HepG2 (cell line): ENCODE data around the gene TBC1D22A. TPM values are rescaled to one million over a fixed set of nuclear protein-coding genes. Genes with fewer than 3 reads are reported as not detected.

Source experiments
- BRF2 ChIP-seq: sonication (generic); formaldehyde crosslinking; IDR thresholded peaks from 2 replicates; pipeline ENCODE4 v1.8.1; 2022; ENCODE audit warnings: mild to moderate bottlenecking, missing genetic modification reagents
- CERS6 ChIP-seq: sonication (generic); formaldehyde crosslinking; IDR thresholded peaks from 2 replicates; pipeline ENCODE4 v1.5.0; 2020; ENCODE audit warnings: missing genetic modification reagents
- DRAP1 ChIP-seq: IDR thresholded peaks from 2 replicates; pipeline ENCODE4 v1.6.1; 2016; ENCODE audit warnings: missing genetic modification reagents, missing compliant biosample characterization
- ETV5 ChIP-seq: IDR thresholded peaks from 2 replicates; pipeline ENCODE4 v1.6.1; 2018; ENCODE audit warnings: missing biosample characterization, missing genetic modification reagents, inconsistent platforms, borderline replicate concordance
- KDM2A ChIP-seq: sonication (generic); formaldehyde crosslinking; IDR thresholded peaks from 2 replicates; pipeline ENCODE4 v1.4.0; 2020; ENCODE audit warnings: low read depth, missing genetic modification reagents, borderline replicate concordance
- KLF16 ChIP-seq, 2 experiments: sonication (generic) in 1 of 2; formaldehyde crosslinking in 1 of 2; IDR thresholded peaks; 2 replicates each; pipeline versions ENCODE4 v1.6.1 to v1.8.0; 2016 to 2023; ENCODE audit warnings: missing genetic modification reagents in 2 of 2, missing compliant biosample characterization in 1 of 2
- NFKBIZ ChIP-seq: IDR thresholded peaks from 2 replicates; pipeline ENCODE4 v1.6.1; 2018; ENCODE audit warnings: missing genetic modification reagents, missing compliant biosample characterization
- RARA ChIP-seq: IDR thresholded peaks from 2 replicates; pipeline ENCODE4 v1.6.1; 2016; ENCODE audit warnings: missing genetic modification reagents, missing compliant biosample characterization
- SP4 ChIP-seq: sonication (generic); formaldehyde crosslinking; IDR thresholded peaks from 2 replicates; pipeline ENCODE4 v1.8.1; 2023; ENCODE audit warnings: mild to moderate bottlenecking, missing genetic modification reagents
- SSRP1 ChIP-seq: IDR thresholded peaks from 2 replicates; pipeline ENCODE4 v1.6.1; 2016; ENCODE audit warnings: control low read depth
- TSC22D2 ChIP-seq: sonication (generic); formaldehyde crosslinking; IDR thresholded peaks from 2 replicates; pipeline ENCODE4 v1.5.1; 2020; ENCODE audit warnings: missing genetic modification reagents, mild to moderate bottlenecking, borderline replicate concordance
- ZBTB10 ChIP-seq: sonication (generic); formaldehyde crosslinking; IDR thresholded peaks from 2 replicates; pipeline ENCODE4 v1.4.0; 2020; ENCODE audit warnings: missing genetic modification reagents, borderline replicate concordance
- ZNF318 ChIP-seq: sonication (generic); formaldehyde crosslinking; IDR thresholded peaks from 2 replicates; pipeline ENCODE4 v1.4.0; 2020; ENCODE audit warnings: mild to moderate bottlenecking, missing genetic modification reagents
- ZNF33B ChIP-seq: sonication (generic); formaldehyde crosslinking; IDR thresholded peaks from 2 replicates; pipeline ENCODE4 v1.5.1; 2020; ENCODE audit warnings: mild to moderate bottlenecking, missing genetic modification reagents
- ZNF562 ChIP-seq: sonication (generic); formaldehyde crosslinking; IDR thresholded peaks from 2 replicates; pipeline ENCODE4 v1.8.0; 2022; ENCODE audit warnings: missing genetic modification reagents, borderline replicate concordance
- ZNF577 ChIP-seq: sonication (generic); formaldehyde crosslinking; IDR thresholded peaks from 2 replicates; pipeline ENCODE4 v1.4.0; 2020; ENCODE audit warnings: mild to moderate bottlenecking, low read depth, missing genetic modification reagents, borderline replicate concordance
- ZNF768 ChIP-seq: sonication (generic); formaldehyde crosslinking; IDR thresholded peaks from 2 replicates; pipeline ENCODE4 v1.4.0; 2020; ENCODE audit warnings: missing genetic modification reagents
- polyA plus RNA-seq, 8 experiments: library from polyadenylated mRNA; depleted of rRNA in 3 of 8; stranded (reverse) in 7 of 8; unstranded in 1 of 8; fragments of >200 nt; fragmentation: Illumina TruSeq in 4 of 8; extraction: Trizol in 4 of 8; gene quantifications; 2 replicates each; pipeline versions ENCODE4 v1.2.1 to v1.2.3, GENCODE V29; 2011 to 2016; ENCODE audit warnings: low read depth in 4 of 8, missing spikeins in 1 of 8, mixed read lengths in 1 of 8; ENCODE audit not compliant: insufficient read depth in 1 of 8
- total RNA-seq, 5 experiments: library from RNA; depleted of rRNA; stranded (reverse); fragments of >200 nt; fragmentation: Illumina TruSeq; extraction: Trizol; gene quantifications; 2 replicates each; pipeline ENCODE4 v1.2.3, GENCODE V29; 2016; ENCODE audit warnings: low read depth in 1 of 5

Gene TBC1D22A
- total and polyA plus RNA-seq, 2 of the 13 experiments (the other 11 are each of a cell fraction or from before 2014, with no cell fraction given), result 17.3 to 18.0 TPM

- TF ChIP-seq ZNF318 (CRISPR knock-in tag) (no peak), ZNF562 (no peak), ZNF577 (CRISPR knock-in tag) (no peak), ETV5 (CRISPR knock-in tag) (no peak), TSC22D2 (no peak), CERS6 (no peak), NFKBIZ (CRISPR knock-in tag) (no peak), SSRP1 (CRISPR knock-in tag) (no peak), ZBTB10 (CRISPR knock-in tag) (peak; percentile 19; the same call in 1 of the 2 replicates), KDM2A (CRISPR knock-in tag) (no peak; the same call in 1 of the 2 replicates), RARA (CRISPR knock-in tag) (no peak), BRF2 (no peak), SP4 (no peak), ZNF33B (CRISPR knock-in tag) (no peak), KLF16 (CRISPR knock-in tag; IDR thresholded peaks at IDR 0.05) (no peak), ZNF768 (CRISPR knock-in tag) (no peak), DRAP1 (CRISPR knock-in tag) (no peak)
Measured at GRCh38 chr22:46738647-46739093, 23.8 kb upstream of the TBC1D22A start (continued).
